ENCODE measurements around the gene BLMH. TPM values are rescaled to one million over a fixed set of nuclear protein-coding genes. Genes with fewer than 3 reads are reported as not detected.

Gene BLMH
- total RNA-seq, 1 donor: 39.8 TPM

DNA sequence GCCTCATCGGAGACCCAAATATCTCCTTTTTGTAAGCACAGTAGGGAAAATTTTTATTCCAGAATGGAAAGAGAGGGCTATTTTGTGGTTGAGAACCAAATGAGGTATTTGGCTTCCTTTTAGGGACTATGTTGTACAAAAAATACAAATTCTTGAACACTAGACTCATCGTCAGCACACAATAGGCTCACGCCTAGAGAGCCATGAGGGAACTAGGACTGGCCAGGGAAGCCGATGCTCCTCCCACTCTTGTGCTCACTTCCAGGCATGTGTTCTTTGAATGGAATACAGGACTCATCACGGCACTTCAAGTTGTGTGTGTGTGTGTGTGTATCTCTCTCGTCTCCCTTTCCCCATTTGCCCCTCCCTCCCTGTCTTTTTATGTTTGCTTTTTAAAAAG is 17.8 kb upstream of the BLMH start:
- no peak overlapping the region for H3K4me2 ChIP-seq (ENCODE audit: insufficient read depth, low read length)
- no peaks in the 10 kb centered on the region for H3K9me3 ChIP-seq (ENCODE audit: low read depth, low read length)
- no peaks in the 10 kb centered on the region for H3K36me3 ChIP-seq (ENCODE audit: insufficient read depth, low read length)
- H2AFZ ChIP-seq (ENCODE audit: low read length): peak overlapping the region; percentile 50
- H3K27ac ChIP-seq (ENCODE audit: low read depth, low read length): no peak overlapping the region
- TF ChIP-seq, protein P1, sequence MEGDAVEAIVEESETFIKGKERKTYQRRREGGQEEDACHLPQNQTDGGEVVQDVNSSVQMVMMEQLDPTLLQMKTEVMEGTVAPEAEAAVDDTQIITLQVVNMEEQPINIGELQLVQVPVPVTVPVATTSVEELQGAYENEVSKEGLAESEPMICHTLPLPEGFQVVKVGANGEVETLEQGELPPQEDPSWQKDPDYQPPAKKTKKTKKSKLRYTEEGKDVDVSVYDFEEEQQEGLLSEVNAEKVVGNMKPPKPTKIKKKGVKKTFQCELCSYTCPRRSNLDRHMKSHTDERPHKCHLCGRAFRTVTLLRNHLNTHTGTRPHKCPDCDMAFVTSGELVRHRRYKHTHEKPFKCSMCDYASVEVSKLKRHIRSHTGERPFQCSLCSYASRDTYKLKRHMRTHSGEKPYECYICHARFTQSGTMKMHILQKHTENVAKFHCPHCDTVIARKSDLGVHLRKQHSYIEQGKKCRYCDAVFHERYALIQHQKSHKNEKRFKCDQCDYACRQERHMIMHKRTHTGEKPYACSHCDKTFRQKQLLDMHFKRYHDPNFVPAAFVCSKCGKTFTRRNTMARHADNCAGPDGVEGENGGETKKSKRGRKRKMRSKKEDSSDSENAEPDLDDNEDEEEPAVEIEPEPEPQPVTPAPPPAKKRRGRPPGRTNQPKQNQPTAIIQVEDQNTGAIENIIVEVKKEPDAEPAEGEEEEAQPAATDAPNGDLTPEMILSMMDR (IDR thresholded peaks at IDR 0.05; ENCODE audit: extremely low read depth, low read depth, low read length): no peak
- no peak for DNase-seq (ENCODE audit: insufficient read length, low spot score, missing footprints)
- no peaks in the 10 kb centered on the region for H3K27me3 ChIP-seq (ENCODE audit: insufficient read depth, low read length)
- no peak overlapping the region for H3K4me3 ChIP-seq (ENCODE audit: insufficient read depth, low read length)
- no peaks in the 10 kb centered on the region for H4K20me1 ChIP-seq (ENCODE audit: insufficient read depth, low read length)
- no peaks in the 10 kb centered on the region for H3K79me2 ChIP-seq (ENCODE audit: insufficient read depth, low read length)
- no peaks in the 10 kb centered on the region for H3K4me1 ChIP-seq (ENCODE audit: insufficient read depth, low read length)

DNA sequence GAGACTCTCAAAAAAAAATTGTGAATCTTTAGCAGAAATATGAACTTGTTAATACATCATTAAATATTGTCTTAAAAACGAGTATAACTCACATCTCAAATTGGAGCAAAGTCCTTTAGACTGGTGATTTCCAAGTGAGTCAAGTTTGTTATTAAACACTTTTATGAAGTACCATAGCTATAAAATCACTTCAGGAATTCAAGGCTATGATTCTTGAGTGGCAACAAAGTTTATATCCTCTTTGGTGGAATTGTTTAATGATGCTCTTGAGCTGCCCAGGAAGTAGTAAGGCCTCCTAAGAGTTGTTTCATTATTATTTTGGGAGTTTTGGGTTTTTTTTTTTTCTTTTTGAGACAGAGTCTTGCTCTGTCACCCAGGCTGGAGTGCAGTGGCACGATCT is 16.7 kb upstream of the BLMH start:
- Histone ChIP-seq H3K27ac (ENCODE audit: low read depth, low read length) (no peak overlapping the region), H3K4me3 (ENCODE audit: insufficient read depth, low read length) (no peak overlapping the region), H3K4me2 (ENCODE audit: insufficient read depth, low read length) (no peak overlapping the region), H2AFZ (ENCODE audit: low read length) (no peak overlapping the region), H4K20me1 (ENCODE audit: insufficient read depth, low read length) (no peaks in the 10 kb centered on the region), H3K4me1 (ENCODE audit: insufficient read depth, low read length) (no peaks in the 10 kb centered on the region), H3K9me3 (ENCODE audit: low read depth, low read length) (no peaks in the 10 kb centered on the region), H3K27me3 (ENCODE audit: insufficient read depth, low read length) (no peaks in the 10 kb centered on the region), H3K79me2 (ENCODE audit: insufficient read depth, low read length) (no peaks in the 10 kb centered on the region), H3K36me3 (ENCODE audit: insufficient read depth, low read length) (no peaks in the 10 kb centered on the region)
- TF ChIP-seq, protein P1 (IDR thresholded peaks at IDR 0.05; ENCODE audit: extremely low read depth, low read depth, low read length): no peak
- DNase-seq (ENCODE audit: insufficient read length, low spot score, missing footprints): no peak

DNA sequence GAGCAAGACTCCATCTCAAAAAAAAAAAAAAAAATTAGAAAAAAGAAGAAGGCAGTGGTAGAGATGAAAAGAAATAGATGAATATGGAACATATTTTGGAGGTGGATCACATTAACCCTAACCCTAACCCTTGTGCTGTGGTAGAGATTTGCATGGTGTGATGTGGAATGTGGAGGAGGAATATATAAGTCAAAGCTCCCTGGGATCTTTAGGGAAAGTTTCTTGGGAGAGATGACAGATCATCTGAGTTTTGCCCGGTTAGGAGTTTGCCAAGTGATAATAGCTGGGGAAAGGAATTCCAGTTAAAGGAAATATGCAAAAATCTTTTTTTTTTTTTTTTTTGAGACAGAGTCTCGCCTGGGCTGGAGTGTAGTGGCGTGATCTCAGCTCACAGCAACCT is 13.0 kb upstream of the BLMH start:
- no peak overlapping the region for H3K27ac ChIP-seq (ENCODE audit: low read depth, low read length)
- no peak overlapping the region for H3K4me3 ChIP-seq (ENCODE audit: insufficient read depth, low read length)
- H4K20me1 ChIP-seq (ENCODE audit: insufficient read depth, low read length): no peaks in the 10 kb centered on the region
- no peak overlapping the region for H2AFZ ChIP-seq (ENCODE audit: low read length)
- no peaks in the 10 kb centered on the region for H3K27me3 ChIP-seq (ENCODE audit: insufficient read depth, low read length)
- TF ChIP-seq, protein P1 (IDR thresholded peaks at IDR 0.05; ENCODE audit: extremely low read depth, low read depth, low read length): no peak
- no peaks in the 10 kb centered on the region for H3K9me3 ChIP-seq (ENCODE audit: low read depth, low read length)
- no peaks in the 10 kb centered on the region for H3K79me2 ChIP-seq (ENCODE audit: insufficient read depth, low read length)
- H3K4me1 ChIP-seq (ENCODE audit: insufficient read depth, low read length): no peaks in the 10 kb centered on the region
- H3K4me2 ChIP-seq (ENCODE audit: insufficient read depth, low read length): no peak overlapping the region
- no peaks in the 10 kb centered on the region for H3K36me3 ChIP-seq (ENCODE audit: insufficient read depth, low read length)
- no peak for DNase-seq (ENCODE audit: insufficient read length, low spot score, missing footprints)

DNA sequence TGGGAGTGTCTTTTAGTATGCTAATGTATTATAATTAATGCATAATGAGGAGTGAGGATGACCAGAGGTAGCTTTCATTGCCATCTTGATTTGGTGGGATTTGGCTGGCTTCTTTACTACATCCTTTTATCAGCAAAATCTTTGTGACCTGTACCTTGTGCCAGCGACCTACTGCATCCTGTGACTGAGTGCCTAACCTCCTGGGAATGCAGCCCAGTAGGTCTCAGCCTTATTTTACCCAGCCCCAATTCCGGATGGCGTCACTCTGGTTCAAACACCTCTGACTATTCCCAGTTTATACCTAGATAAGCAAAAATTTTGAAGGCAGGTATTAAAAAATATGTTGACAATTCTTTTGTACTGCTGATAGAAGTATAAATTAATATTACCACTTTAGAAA is 10.5 kb upstream of the BLMH start:
- no peaks in the 10 kb centered on the region for H3K27me3 ChIP-seq (ENCODE audit: insufficient read depth, low read length)
- no peaks in the 10 kb centered on the region for H3K9me3 ChIP-seq (ENCODE audit: low read depth, low read length)
- DNase-seq (ENCODE audit: insufficient read length, low spot score, missing footprints): no peak
- H4K20me1 ChIP-seq (ENCODE audit: insufficient read depth, low read length): no peaks in the 10 kb centered on the region
- TF ChIP-seq, protein P1 (IDR thresholded peaks at IDR 0.05; ENCODE audit: extremely low read depth, low read depth, low read length): no peak
- H3K27ac ChIP-seq (ENCODE audit: low read depth, low read length): no peak overlapping the region
- no peak overlapping the region for H3K4me2 ChIP-seq (ENCODE audit: insufficient read depth, low read length)
- H3K4me1 ChIP-seq (ENCODE audit: insufficient read depth, low read length): no peaks in the 10 kb centered on the region
- H3K79me2 ChIP-seq (ENCODE audit: insufficient read depth, low read length): no peaks in the 10 kb centered on the region
- no peak overlapping the region for H3K4me3 ChIP-seq (ENCODE audit: insufficient read depth, low read length)
- no peaks in the 10 kb centered on the region for H3K36me3 ChIP-seq (ENCODE audit: insufficient read depth, low read length)
- no peak overlapping the region for H2AFZ ChIP-seq (ENCODE audit: low read length)

Data from osteoblast (primary cell).